ENCODE measurements around the gene GTF2I.
"Not testable (repeated sequence)": the region's sequence is repeated elsewhere in the genome, so short reads cannot be mapped to it uniquely, and the experiment has no call there.

DNA sequence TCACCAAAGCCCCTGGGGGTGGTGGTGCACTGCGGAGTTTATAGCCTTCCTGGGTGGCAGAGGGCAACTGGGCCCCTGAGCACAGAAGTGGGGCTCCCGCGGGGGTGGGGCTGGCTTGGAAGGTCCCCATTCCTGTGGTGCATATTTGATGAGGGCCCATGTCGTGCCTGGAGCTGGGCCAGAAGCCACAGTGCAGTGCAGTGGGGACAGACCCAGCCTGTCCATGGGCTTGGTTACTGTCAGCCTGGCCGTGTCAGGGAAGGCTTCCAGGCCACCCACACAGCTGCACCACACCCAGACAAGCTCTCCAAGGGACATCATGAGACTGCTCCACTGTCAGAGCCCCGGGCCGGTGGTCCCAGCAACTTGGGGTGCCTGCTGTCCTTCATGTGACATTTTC, 109.0 kb downstream of the GTF2I start:
- TF ChIP-seq, protein P1, sequence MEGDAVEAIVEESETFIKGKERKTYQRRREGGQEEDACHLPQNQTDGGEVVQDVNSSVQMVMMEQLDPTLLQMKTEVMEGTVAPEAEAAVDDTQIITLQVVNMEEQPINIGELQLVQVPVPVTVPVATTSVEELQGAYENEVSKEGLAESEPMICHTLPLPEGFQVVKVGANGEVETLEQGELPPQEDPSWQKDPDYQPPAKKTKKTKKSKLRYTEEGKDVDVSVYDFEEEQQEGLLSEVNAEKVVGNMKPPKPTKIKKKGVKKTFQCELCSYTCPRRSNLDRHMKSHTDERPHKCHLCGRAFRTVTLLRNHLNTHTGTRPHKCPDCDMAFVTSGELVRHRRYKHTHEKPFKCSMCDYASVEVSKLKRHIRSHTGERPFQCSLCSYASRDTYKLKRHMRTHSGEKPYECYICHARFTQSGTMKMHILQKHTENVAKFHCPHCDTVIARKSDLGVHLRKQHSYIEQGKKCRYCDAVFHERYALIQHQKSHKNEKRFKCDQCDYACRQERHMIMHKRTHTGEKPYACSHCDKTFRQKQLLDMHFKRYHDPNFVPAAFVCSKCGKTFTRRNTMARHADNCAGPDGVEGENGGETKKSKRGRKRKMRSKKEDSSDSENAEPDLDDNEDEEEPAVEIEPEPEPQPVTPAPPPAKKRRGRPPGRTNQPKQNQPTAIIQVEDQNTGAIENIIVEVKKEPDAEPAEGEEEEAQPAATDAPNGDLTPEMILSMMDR (IDR thresholded peaks at IDR 0.05) = not testable (repeated sequence)
- TF ChIP-seq EZH2, EZH2phosphoT487 (IDR thresholded peaks at IDR 0.05): not testable (repeated sequence)
